ENCODE data around the gene DNAAF8.

The DNAAF8 gene

DNA sequence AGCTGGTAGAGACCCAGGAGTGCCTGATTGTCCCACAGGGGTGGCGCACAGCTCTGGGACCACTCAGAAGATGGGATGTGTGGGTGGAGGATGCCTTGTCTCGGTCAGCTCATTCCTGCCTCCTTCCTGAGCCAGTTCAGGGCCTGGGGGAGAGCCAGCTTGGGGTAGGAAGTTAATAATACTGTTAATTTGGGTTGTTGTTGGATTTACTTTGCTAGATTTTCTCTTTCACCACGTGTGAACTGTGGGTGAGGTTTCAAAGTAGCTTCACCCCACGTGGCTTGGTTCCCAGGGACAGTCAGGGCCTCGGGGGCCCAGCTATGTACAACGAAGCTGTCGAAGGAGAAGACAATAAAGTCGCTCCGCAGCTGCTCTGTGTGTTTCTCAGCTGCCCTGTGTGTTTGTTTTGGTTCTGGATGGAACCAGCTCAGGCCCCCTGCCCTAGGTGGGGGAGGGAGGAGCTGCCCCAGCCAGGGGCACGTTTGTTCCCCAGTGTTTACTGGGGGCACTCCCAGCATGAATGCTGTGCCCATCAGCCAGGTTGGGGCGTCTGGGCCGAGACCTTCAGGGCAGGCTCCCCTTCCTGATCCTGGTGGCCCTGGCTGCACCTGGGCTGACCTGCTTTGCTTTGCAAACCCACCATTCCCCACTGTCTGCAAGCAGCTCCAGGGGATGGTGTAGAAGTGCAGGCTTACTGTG is 38.7 kb upstream of the DNAAF8 start:
- DNase-seq (ENCODE audit: low spot score) = no peak

GRCh38 chr16:4696172-4696904 is 38.0 kb upstream of the DNAAF8 start:
- DNase-seq (ENCODE audit: low spot score) = no peak

DNA sequence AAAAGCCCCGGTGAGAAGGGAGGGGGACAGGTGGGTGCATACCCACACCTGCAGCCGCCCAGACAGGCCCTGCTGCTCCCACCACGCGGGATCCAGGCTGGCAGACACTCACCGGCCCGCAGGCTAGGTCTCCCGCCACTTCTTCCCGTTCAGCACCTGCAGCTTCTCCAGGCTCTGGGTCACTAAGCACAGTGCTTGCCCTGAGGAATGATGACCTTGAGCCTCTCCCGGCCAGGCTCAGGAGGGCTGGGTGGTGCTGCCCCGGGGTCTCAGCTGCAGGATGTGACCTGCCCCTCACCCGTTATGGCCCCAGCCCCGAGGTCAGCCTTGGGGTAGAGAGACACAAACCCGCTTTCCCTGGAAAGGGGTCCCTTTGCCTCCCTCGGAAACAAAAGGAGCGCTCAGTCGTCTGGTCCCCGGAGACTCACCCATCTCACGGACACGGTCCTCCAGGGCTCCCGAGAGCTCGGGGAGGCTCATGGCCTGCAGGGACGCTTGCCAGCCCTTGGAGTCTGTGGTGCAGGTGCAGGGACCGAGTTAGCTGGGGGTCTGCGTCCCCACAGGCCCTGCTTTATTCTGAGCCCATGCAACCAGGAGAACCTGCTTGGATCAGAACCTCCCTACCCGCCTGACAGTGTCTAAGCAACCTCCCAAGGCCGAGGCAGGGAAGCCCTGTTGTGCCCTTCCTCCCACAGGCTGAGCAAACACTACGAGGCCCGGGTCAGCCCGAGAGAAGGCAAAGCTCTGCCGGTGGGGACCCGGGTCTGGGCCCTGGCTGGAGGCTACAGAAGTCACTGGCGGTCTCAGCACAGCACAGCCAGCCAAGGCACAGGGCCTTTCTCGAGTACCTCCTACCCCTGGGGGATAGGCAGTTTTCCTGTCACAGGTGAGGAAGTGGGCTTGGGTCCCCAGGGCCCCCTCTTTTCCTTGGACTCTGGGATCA is 37.2 kb upstream of the DNAAF8 start:
- DNase-seq (ENCODE audit: low spot score) = no peak

DNA sequence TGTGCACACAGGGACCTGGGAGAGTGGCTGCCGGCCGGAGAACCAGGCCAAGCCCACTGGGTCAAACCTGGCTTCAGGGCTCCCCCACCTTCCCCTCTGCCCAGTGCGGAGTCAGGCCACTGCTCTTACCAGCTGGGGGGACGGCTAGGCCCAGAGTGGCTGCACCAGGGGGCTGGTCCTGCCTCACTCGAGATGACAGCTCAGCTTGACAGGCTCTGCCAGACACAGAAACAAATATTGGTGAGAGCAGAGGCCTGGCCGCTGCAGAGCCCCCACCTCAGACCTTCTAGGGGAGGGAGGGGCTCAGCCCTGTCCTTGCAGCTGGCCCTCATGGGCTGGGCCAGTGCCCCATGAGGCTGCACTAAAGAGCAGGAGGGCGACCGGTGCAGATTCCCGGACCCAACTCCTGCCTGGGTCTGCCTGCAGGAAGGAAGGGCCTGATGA is 36.5 kb upstream of the DNAAF8 start:
- no peak for DNase-seq (ENCODE audit: low spot score)

- DNase-seq (ENCODE audit: low spot score) = no peak
These were observed 35.9 kb upstream of the DNAAF8 start for GRCh38 chr16:4698321-4699045.

DNA sequence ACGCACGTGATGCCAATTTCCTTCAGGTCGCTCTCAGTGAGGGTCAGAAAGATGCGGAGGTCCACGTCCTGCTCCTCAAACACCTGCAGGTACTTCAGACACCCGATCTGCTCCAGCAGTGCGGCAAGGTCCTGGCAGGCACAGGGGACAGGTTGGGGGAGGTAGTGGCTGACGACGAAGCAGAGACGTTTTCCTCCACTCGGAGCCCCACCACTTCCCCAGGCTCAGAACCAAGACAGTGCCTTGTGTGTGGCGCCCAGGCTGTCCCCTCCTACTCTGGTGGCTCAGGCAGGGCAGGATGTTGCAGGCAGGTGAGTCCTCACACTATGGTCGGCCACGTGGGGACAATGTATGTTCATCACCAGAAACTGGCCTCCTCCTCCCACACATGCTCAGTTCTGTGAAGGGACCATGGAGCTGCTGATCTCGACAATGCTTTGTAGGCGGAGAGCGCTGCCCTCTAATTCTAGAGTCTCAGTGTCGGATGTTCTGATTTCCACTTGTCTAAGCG is 35.2 kb upstream of the DNAAF8 start:
- no peak for DNase-seq (ENCODE audit: low spot score)

- DNase-seq (ENCODE audit: low spot score) = no peak
These were observed 33.8 kb upstream of the DNAAF8 start for GRCh38 chr16:4700380-4700996.

DNA sequence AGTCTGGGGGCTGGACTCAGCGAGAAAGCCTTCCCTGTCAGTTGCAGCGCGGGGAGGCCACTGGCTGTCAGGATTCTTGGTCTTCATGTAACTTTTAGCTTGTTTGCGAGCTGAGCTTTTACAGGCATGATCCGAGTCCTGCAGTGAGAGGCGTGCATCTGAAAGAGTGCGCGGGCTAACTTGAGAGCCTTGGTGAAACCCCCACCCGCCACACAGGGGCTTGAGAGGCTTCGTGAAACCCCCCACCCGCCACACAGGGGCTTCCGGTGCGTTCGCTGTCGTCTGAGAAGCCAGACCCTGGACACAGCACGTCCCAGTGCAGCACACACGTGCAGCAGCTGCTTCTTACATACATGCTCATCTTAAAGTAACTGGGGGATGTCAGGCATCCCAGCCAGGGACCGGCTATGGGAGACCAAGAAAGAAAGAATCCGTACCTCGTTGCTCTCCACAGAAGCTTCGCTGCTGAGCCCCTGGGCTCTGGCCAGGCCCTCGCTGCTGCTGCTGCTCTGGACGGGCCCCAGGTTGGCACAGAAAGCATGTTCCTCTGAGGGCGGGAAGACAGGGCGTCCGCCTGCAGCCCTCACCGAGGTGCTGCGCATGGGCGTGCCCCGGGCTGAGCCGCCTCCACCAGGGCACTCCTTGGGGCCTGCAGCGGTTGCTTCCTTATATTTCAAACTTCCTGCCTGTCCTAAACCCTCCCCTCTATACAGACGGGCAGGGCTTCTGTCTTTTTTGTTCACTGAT is 33.2 kb upstream of the DNAAF8 start:
- no peak for DNase-seq (ENCODE audit: low spot score)

GRCh38 chr16:4701791-4702465 is 32.4 kb upstream of the DNAAF8 start:
- no peak for DNase-seq (ENCODE audit: low spot score)

GRCh38 chr16:4702466-4702808 is 31.9 kb upstream of the DNAAF8 start:
- DNase-seq (ENCODE audit: low spot score) = no peak

GRCh38 chr16:4703906-4704305 is 30.4 kb upstream of the DNAAF8 start:
- no peak for DNase-seq (ENCODE audit: low spot score)

DNA sequence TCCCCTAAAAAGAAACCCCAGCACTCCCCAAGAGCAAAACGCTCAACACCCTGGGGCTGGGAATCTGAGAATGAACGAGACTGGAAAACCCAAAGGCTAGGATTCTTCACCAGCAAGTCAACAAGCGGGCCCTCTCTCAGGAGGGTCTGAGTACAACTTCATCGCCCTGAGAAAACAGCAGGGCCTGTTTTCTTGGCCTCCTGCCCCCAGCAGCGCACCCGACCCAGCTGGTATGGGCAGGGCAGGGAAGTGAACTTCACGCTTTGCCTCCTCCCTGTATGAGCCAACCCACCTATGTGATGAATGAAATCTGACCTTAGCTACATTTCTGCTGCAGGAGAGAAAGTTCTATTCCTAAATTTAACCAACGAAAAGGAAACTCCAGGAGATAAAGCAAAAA is 29.8 kb upstream of the DNAAF8 start:
- DNase-seq (ENCODE audit: low spot score) = no peak

DNA sequence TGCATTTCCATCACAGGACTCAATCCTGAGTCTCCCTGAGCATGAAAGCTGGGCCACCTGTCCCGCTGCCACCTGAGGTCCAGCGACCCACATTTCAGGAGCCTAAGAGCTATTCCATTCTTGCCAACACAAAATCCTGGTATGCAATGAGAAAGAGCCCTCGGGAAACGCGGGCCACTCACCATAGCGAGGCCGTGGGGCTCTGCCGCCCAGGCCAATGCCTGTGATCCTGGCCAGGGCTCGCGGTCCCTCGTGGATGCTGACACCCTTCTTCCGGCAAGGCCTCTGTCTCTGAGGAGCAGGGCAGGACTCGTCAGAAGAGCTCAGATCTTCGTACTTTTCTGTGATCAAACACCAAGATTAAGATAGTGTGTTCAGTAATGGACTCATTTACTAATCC is 29.4 kb upstream of the DNAAF8 start:
- no peak for DNase-seq (ENCODE audit: low spot score)

GRCh38 chr16:4706871-4707270 is 27.5 kb upstream of the DNAAF8 start:
- DNase-seq (ENCODE audit: low spot score) = no peak

DNA sequence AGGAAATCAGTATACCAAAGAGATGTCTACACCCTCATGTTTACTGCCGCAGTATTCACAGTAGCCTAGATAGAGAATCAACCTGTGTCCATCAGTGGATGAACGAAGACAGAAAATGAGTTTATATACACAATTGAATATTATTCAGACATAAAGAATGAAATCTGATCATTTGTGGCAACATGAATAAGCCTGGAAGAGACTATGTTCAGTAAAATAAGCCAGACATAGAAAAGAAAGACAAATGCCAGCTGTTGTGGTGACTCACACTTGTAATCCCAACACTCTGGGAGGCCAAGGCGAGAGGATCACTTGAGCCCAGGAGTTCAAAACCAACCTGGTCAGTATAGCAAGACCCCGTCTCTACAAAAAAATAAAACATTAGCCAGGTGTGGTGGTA is 24.9 kb upstream of the DNAAF8 start:
- no peak for DNase-seq (ENCODE audit: low spot score)

DNA sequence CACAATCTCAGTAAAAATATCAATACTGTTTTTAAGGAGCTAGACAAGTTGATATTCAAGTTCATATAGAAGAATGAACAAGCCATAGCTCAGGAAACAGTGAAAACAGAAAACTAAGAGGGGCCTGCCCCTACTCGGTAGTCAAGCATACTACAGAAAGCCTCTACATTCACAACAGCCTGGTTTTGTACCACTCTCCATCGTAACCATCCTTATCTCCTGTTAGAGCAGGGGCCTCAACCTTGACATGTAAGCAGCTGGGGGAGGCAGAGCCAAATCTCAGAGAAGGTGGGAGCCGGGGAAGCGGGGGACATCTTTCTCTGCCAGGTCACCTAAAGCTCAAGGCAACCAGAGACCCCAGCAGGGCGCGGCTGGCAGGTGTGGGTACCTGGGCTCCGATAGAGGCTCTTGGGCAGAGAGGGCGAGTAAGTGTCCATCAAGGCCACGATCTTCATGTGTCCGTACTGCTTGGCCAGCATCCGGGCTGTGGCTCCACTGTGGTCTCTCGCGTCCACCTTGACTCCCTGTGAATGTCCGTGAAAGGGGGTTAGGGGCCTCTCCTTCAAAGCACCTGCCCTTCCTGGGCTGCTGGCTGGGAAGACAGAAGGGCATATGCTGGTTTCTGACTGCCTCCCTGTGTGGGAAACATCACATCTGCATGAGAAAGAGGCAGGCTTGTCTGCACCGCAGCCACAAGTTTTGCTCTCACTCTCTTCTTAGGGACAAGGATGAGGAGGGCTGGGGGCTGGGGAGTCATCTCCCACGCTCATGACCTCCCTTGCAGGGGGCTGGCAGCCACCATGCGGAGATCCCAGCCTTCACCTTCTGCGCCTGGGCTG is 20.5 kb upstream of the DNAAF8 start:
- DNase-seq (ENCODE audit: low spot score) = no peak

- DNase-seq (ENCODE audit: low spot score) = no peak
These were observed 19.3 kb upstream of the DNAAF8 start for GRCh38 chr16:4714996-4715395.

DNA sequence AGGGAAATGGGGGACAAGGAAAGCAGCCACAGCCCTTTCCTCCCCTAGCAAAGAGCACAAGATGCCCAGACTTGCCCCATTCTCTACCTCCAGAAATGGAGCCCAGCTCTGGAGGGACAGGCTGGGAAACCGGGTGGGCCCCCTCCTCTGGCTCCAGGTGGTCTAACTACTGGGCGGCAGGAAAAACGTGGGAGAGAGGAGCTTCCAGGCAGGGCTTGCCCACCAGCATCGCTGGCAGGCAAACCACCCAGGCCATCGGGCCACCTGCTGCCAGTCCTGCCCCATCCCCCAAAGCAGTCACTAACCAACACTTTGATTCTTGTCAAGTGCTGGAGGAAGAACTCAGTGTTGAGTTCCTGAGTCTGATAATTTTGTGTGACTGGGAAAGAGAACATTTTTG is 15.9 kb upstream of the DNAAF8 start:
- DNase-seq (ENCODE audit: low spot score) = no peak

Data from pons (tissue), 1 donor.